ENCODE measurements around the gene SERPINE3.

The SERPINE3 gene

DNA sequence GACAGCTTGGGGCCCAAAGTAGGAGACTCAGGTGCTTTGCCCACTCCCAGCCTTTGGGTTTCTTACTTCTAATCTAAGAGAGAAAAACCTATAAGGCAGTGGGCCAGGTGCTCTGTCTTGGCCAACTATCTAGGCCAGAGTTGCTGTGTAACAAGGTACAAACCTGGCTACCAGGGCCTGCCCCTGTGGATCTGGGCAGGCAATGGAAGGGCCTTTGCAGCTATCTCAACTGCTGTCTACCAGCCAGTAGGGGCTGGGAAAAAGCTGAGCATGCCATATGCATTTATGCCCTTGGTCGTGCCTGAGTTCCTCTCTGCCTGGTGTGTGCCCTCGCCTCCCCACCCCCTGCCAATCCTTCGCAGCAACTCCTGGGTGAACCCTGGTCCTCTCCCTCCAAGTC is 16.7 kb upstream of the SERPINE3 start:
- no peak overlapping the region for H3K4me3 Mint-ChIP-seq
- DNase-seq (no peak), ATAC-seq (no peak)
- H3K9me3 Mint-ChIP-seq: no peaks in the 10 kb centered on the region
- no peaks in the 10 kb centered on the region for H3K27me3 Mint-ChIP-seq
- no peaks in the 10 kb centered on the region for H3K4me1 Mint-ChIP-seq
- no peak overlapping the region for H3K27ac Mint-ChIP-seq

DNA sequence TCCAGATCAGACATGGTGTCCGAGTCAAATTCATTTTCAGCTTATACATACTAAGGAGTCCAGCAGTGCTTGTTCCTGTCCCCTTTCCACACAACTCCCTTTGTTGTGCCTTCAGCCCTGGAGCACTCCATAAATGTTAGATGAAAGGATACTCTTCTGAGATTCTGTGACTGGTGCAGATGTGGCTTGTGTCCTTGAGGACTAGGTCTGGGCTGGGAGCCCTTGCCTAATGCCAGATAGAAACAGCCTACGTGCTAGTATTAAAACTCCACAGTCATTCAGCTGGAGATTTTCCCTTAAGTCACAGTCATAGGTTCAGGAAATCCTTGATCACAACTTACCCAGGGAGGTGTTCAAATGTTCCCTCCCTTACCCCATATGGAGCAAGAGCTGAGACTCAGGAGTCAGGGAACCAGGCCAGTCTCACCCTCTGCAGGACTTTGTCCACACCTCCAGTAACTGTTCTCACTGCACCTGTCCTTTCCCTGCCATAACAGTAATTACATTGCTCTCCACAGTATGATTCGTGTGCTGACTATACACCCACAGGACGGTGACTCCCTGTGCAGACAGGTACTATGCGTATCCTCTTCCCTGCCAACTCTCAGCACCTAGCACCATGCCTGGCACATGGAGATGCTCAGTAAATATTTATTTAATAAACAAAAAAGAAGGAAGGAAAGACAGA is 15.5 kb upstream of the SERPINE3 start:
- ATAC-seq (no peak), DNase-seq (no peak)
- Mint-ChIP-seq H3K9me3 (no peaks in the 10 kb centered on the region), H3K4me3 (no peak overlapping the region), H3K27ac (no peak overlapping the region), H3K4me1 (no peaks in the 10 kb centered on the region), H3K27me3 (no peaks in the 10 kb centered on the region)

DNA sequence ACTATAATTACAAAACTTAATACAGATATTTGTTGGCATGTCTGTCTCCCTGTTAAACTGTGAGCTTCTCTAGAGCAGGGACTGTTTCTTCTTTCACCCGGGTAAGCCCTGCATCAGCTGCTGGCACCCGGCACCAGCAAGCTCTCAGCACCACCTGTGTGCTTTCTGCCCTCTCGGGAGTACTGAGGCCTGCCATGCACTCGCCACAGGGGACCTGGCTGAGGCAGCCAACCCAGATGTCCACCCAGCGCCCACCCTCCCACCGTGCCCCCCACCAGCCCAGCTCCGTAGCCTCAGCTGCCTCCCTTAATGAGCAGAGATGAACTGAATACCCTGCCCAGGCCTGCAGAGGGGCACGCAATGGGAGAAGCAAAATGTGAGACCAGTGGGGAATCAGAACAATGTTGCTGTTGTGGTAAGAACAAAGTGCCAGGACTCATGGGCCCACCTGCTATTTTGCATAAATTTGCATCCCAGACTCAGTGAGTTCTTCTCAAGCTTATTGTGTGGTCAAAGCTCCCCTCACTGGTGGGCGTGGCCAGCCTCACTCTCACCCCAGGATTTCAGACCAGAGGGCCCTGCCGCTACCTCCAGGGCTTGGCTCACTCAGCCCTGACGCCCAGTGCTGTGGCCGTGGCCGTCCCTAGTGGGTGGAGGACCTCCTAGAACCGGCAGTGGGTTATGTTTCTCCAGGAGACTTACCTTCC is 14.6 kb upstream of the SERPINE3 start:
- no peak for ATAC-seq
- Mint-ChIP-seq H3K27ac (no peak overlapping the region), H3K4me1 (no peaks in the 10 kb centered on the region), H3K9me3 (no peaks in the 10 kb centered on the region), H3K27me3 (no peaks in the 10 kb centered on the region), H3K4me3 (no peak overlapping the region)
- DNase-seq: no peak

DNA sequence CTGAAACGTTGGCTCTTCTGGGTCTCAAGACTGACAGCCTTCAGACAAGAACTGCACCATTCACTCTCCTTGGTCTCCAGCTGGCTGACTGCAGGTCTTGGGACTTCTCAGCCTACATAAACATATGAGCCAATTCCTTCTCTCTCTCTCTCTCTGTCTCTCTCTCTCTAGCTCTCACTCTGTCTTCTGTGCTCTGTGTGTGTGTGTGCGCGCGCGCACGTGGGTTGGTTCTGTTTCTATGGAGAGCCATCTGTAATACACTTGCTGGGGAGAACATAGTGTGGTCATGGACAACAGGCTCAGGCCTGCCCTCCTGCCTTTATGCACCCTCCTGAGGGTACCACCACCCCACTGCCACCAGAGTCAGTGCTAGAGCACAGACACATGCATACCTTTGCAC is 13.7 kb upstream of the SERPINE3 start:
- Mint-ChIP-seq H3K27ac (no peak overlapping the region), H3K4me1 (peaks cover 6% of the 10 kb centered on the region), H3K4me3 (no peak overlapping the region), H3K27me3 (no peaks in the 10 kb centered on the region), H3K9me3 (no peaks in the 10 kb centered on the region)
- no peak for DNase-seq
- no peak for ATAC-seq

DNA sequence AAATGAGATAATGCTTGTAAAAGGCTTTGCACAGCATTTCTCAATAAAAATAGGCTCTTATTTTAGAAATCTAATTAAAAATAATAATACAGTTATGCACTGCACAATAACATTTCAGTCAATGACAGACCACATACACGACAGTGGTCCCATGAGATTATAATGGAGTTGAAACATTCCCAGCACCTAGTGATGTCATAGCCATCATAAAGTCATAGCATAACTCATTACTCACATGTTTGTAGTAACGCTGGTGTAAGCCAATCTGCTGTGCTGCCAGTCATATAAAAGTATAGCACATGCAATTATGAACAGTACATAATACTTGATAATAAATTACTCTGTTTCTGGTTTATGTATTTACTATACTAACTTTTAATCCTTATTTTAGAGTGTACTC is 12.7 kb upstream of the SERPINE3 start:
- DNase-seq: no peak
- H3K4me3 Mint-ChIP-seq: no peak overlapping the region
- no peak overlapping the region for H3K27ac Mint-ChIP-seq
- no peaks in the 10 kb centered on the region for H3K27me3 Mint-ChIP-seq
- H3K4me1 Mint-ChIP-seq: peaks cover 15% of the 10 kb centered on the region
- no peak for ATAC-seq
- no peaks in the 10 kb centered on the region for H3K9me3 Mint-ChIP-seq

DNA sequence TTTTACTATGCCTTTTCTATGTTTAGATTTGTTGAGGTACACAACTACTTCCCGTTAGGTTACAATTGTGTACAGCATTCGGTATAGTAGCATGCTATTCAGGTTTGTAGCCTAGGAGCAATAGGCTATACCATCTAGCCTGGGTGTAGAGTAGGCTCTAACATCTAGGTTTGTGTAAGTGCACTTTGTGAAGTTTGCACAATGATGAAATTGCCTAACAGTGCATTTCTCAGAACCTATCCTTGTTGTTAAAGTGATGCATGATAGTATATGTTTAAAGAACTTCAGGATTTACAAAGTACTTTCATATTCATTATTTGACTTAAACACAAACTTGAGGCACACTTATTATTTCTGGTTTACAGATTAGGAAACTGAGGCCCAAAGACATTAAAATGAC is 11.5 kb upstream of the SERPINE3 start:
- DNase-seq (no peak), ATAC-seq (no peak)
- Mint-ChIP-seq H3K9me3 (no peaks in the 10 kb centered on the region), H3K4me1 (peaks cover 22% of the 10 kb centered on the region), H3K27me3 (no peaks in the 10 kb centered on the region), H3K4me3 (no peak overlapping the region), H3K27ac (no peak overlapping the region)

DNA sequence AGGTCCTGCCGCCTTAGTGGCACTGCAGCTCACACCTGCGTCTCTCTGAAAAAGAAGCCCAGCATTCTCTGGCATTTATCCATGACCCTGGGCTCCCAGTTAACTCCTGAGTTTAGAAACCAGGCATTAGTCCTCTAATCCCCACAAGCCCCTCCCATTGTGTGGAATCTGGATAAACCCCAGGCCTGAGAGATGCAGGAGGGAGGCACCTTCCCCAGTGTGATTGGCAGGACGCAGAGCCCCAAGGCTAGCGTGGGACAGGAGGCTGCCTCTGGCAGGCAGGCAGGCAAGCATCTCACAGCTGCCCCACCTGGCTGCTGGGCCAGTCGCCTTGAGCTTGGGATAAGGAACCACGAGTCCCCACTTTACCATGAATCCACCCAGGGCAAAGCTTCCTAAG is 11.0 kb upstream of the SERPINE3 start:
- Mint-ChIP-seq H3K9me3 (no peaks in the 10 kb centered on the region), H3K4me3 (no peak overlapping the region), H3K27me3 (no peaks in the 10 kb centered on the region), H3K4me1 (peaks cover 25% of the 10 kb centered on the region), H3K27ac (no peak overlapping the region)
- DNase-seq (no peak), ATAC-seq (no peak)

DNA sequence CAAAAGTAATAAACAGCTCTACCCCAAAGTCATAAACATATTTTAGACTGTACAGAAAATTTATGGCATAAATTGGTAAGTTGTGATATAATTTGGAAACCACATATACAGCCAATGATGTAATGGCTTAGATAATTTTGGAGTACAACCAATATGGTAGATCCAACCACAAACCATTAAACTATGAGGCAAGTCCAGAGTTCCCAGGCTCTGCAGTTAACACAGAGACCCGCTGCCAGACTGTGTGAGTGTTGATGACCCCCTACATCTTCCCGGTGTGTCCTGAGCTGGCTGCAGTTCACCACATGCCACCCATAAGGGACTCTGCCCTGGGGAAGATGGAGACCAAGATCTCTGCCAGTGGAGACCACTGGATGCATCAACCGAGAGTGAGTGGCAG is 9.9 kb upstream of the SERPINE3 start:
- Mint-ChIP-seq H3K4me1 (peaks cover 25% of the 10 kb centered on the region), H3K4me3 (no peak overlapping the region), H3K9me3 (no peaks in the 10 kb centered on the region), H3K27me3 (no peaks in the 10 kb centered on the region), H3K27ac (no peak overlapping the region)
- DNase-seq (no peak), ATAC-seq (no peak)

DNA sequence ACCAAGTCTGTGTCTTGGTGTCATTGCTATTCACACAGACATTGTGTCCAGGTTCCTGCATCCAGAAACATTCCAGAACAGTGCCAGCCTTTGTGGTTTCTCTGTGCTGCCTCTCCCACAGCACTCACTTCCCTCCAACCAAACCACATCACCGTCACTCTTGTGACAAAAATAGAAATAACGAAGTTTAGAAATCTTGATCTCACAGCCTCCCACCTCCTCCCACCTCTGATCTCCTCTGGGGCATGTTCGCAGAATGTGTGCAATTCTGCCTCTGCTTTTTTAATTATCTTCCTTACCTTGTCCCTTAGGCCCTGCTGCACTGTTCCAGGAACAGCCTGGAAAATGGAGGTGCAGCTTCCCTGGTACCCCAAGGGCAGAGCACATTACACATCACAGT is 8.7 kb upstream of the SERPINE3 start:
- Mint-ChIP-seq H3K9me3 (no peaks in the 10 kb centered on the region), H3K4me1 (peaks cover 25% of the 10 kb centered on the region), H3K4me3 (peak overlapping the region in 1 of 2 donors; percentile 61), H3K27ac (peak overlapping the region; percentile 56 to 61), H3K27me3 (no peaks in the 10 kb centered on the region)
- ATAC-seq (peak; percentile 15), DNase-seq (no peak)

DNA sequence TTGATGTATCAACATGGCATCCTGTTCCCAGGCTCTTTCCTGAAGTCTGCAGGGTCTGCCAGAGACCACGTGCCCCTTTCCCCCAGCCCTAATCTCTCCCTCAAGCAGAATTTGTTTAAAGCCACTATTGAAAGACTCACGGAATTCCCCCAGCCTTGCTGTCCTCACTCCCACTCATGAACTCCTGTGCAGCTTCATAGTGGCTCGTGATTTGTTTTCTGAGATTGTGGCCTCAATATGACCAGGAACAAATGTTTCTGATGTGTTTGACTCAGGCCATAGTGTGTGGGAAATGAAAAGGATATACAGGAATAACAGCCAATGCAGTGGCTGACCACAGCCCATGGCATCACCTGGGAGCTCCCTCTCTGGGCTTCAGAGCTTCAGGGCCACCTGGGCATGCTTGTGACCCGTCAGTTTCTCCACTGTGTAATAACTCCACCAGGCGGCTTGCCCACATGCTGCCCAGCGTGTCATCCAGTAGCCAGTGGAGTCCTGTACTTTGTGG is 8.1 kb upstream of the SERPINE3 start:
- ATAC-seq: peak; percentile 23
- Mint-ChIP-seq H3K27me3 (no peaks in the 10 kb centered on the region), H3K27ac (no peak overlapping the region), H3K9me3 (no peaks in the 10 kb centered on the region), H3K4me3 (peak overlapping the region; percentile 44 to 61), H3K4me1 (peaks cover 25% of the 10 kb centered on the region)
- DNase-seq: peak in 1 of 2 donors; percentile 9

DNA sequence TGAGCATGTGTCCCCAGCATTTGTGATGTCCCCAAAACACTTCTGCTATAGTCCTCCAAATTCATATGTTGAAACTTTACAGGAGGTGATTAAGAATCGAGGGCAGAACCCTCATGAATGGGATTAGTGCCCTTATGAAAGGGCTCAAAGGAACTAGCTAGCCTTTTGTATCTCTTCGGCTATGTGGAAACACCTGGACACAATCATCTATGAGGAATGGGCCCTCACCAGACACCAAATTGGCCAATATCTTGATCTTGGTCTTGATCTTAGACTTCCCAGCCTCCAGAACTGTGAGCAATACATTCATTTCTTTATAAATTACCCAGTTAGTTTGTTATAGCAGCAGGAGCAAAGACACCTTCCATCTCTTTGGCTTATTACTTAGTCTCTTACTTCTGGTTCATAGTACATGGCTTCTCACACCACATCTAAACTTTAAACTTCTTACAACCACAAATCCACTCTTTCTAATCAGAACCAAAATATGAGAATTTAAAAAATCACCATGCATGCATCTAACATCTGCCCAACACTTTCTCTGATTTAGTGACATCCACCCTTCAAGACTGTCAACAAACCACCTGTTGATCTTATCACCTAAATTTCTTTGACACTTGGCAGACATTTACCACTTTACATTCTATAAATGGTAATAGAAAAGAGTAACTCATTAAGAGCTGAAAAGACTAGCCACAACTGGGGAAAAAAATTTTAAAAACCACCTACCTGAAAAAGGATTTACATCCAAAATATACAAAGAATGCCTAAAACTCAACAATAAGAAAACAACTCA is 6.7 kb upstream of the SERPINE3 start:
- H3K4me3 Mint-ChIP-seq: no peak overlapping the region
- no peaks in the 10 kb centered on the region for H3K27me3 Mint-ChIP-seq
- ATAC-seq (no peak), DNase-seq (no peak)
- no peak overlapping the region for H3K27ac Mint-ChIP-seq
- H3K9me3 Mint-ChIP-seq: no peaks in the 10 kb centered on the region
- H3K4me1 Mint-ChIP-seq: peaks cover 25% of the 10 kb centered on the region

DNA sequence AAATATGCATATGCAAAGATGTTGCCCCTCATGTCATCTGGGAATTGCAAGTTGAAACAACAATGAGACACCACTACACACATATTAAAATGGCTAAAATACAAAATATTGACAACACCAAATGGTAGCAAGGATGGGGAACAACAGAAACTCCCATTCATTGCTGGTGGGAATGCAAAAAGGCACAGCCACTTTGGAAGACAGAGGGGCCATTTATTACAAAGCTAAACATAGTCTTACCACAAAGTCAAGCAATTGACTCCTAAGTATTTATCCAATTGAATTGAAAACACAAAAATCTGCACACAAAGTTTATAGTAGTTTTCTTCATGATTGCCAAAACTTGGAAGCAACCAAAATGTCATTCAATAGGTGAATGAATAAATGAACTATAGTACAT is 6.1 kb upstream of the SERPINE3 start:
- Mint-ChIP-seq H3K9me3 (no peaks in the 10 kb centered on the region), H3K4me1 (peaks cover 25% of the 10 kb centered on the region)
- ATAC-seq: no peak

DNA sequence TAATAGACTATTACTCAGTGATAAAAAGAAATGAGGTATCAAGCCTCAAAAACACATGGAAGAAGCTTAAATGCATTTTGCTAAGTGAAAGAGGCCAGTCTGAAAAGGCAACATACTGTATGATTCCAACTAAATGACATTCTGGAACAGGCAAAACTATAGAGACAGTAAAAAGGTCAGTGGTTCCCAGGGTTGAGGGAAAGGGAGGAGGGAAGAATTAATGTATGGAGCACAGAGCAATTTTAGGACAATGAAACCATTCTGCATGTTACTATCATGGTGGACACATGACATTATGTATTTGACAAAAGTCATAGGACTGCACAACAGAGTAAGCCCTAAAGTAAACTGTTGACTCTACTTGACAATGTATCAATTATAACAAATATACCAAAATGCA is 5.7 kb upstream of the SERPINE3 start:
- Mint-ChIP-seq H3K27me3 (no peaks in the 10 kb centered on the region), H3K4me3 (no peak overlapping the region), H3K27ac (no peak overlapping the region), H3K9me3 (no peaks in the 10 kb centered on the region), H3K4me1 (peaks cover 25% of the 10 kb centered on the region)
- DNase-seq: no peak
- no peak for ATAC-seq

More for the DNA sequence above, 6.1 kb upstream of the SERPINE3 start:
- Mint-ChIP-seq H3K27ac (no peak overlapping the region), H3K27me3 (no peaks in the 10 kb centered on the region), H3K4me3 (no peak overlapping the region)
- DNase-seq: no peak

DNA sequence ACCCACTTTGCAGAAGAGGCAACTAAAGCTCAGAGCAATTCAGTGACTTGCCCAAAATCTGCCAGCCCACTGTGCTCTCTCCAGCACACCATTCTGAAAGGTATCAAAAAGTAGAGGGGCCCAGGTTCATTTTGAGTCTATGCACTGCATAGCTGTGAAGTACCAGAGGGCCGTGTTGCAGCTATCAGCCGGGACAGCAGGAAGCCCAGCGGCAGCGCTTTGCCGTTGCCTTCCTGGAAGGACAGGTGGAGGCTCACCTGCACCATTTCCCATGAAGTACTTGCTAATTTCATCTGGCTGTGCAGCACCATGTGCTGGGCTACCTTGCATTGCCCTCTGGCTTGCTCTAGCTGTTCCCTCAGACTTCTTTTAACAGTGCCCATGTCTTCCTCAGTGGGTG is 2.7 kb upstream of the SERPINE3 start:
- no peak overlapping the region for H3K4me3 Mint-ChIP-seq
- H3K27me3 Mint-ChIP-seq: no peaks in the 10 kb centered on the region
- DNase-seq (no peak), ATAC-seq (no peak)
- peaks cover 10% of the 10 kb centered on the region for H3K4me1 Mint-ChIP-seq
- H3K9me3 Mint-ChIP-seq: no peaks in the 10 kb centered on the region
- H3K27ac Mint-ChIP-seq: no peak overlapping the region

DNA sequence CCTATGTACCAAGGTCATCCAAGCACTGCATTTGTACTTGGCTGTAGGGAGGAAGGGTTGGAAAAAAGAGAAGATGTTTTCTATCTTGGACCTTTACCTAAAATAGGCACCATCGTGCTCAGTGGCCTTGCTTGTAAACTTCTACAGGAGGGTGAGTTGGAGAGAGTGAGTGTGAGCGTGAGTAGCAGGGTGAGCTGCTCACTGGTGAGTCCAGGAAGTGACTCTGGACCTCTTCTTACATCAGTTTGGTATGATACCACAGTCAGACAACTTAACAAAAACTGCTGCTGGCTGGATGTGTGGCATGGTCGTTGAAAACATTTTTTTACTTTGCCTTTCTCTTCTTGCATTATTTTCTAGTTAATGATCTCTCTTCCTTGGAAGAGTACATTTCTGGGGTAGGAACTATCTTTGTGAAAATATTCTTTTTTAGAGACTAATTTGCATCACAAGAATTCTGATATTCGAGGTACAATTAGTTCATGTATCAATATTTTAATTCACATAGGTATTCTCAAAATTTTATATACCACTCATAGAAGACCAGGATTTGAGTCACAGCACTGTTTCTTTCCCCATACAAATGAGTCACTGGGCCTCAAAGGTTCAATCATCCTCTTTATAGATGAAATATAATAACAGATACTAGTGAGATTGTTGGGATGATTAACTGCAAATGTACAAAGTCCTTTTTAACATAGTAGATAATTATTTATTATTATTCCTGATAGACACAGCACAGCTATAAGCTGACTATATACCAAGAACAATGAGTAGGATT is 651 bp downstream of the SERPINE3 start:
- Mint-ChIP-seq H3K4me1 (no peaks in the 10 kb centered on the region), H3K27ac (peak overlapping the region in 1 of 2 donors; percentile 55), H3K4me3 (no peak overlapping the region), H3K27me3 (no peaks in the 10 kb centered on the region), H3K9me3 (no peaks in the 10 kb centered on the region)
- ATAC-seq: no peak
- no peak for DNase-seq
